Mucosa of descending colon (tissue), 3 donors: ENCODE results near the gene CSTF2T. TPM values are rescaled to one million over a fixed set of nuclear protein-coding genes. Genes with fewer than 3 reads are reported as not detected.

Source experiments
- ATAC-seq: fragments of 200-7000 bp; cut with Tn5 transposase; one replicate; pipeline ENCODE4 v1.9.1; 2020; ENCODE audit warnings: mild to moderate bottlenecking, moderate library complexity
- DNase-seq, 3 donors: peaks; one replicate each; pipeline ENCODE4 v3.0.0-alpha.2; 2020
- H3K36me3 ChIP-seq: fragments of 200-600 bp; one replicate; pipeline ENCODE4 v1.8.0; 2021; ENCODE audit warnings: low read depth, mild to moderate bottlenecking
- H3K4me1 ChIP-seq: fragments of 200-600 bp; one replicate; pipeline ENCODE4 v1.8.0; 2021; ENCODE audit warnings: low read depth, mild to moderate bottlenecking
- H3K4me3 ChIP-seq: fragments of 200-600 bp; one replicate; pipeline ENCODE4 v1.8.0; 2021; ENCODE audit warnings: mild to moderate bottlenecking
- H3K9me3 ChIP-seq: fragments of 200-600 bp; one replicate; pipeline ENCODE4 v1.8.0; 2021; ENCODE audit warnings: mild to moderate bottlenecking
- CTCF ChIP-seq: fragments of 200-600 bp; IDR thresholded peaks from one replicate; pipeline ENCODE4 v1.8.0; 2022; ENCODE audit warnings: antibody characterized with exemption, mild to moderate bottlenecking
- intact Hi-C, 2 donors: fragments of 100-400 bp; cut with DNase I in 1 of 2; cut with micrococcal nuclease in 1 of 2; formaldehyde crosslinking; loops; one replicate each; pipeline versions ENCODE4 v1.11.0 to v1.11.1; 2022; cut with DNase I, micrococcal nuclease
- total RNA-seq, 3 donors: library from RNA; stranded (reverse); fragmentation: NEBNext Ultra II Directional in 2 of 3; extraction: Animal tissue kit (Norgen Biotek cat#: 25700) in 2 of 3; gene quantifications; one replicate each; pipeline versions ENCODE4 v1.2.1 to v1.2.4, GENCODE V29; 2021 to 2023
- donor health status: DM: no; HTN: no; CAD: no; lungs with moderate emphysema.
- donor health status: DM: no; HTN: no; CAD: no.
- donor health status: DM: no; HTN: yes; CAD: no.

The CSTF2T gene
- total RNA-seq, 3 donors from 2014 or later, result 13.5 to 21.7 (median 18.9) TPM

- Histone ChIP-seq H3K36me3 (no peaks in the 10 kb centered on the region), H3K4me3 (no peak overlapping the region), H3K4me1 (no peaks in the 10 kb centered on the region), H3K9me3 (no peaks in the 10 kb centered on the region)
- intact Hi-C loops, result no loop called here
- ATAC-seq (no peak), DNase-seq (no peak)
- no peak for TF ChIP-seq CTCF
Measured at GRCh38 chr10:51656503-51656902, 42.9 kb downstream of the CSTF2T start.

- intact Hi-C loops, result no loop called here
- Histone ChIP-seq H3K9me3 (no peaks in the 10 kb centered on the region), H3K4me3 (no peak overlapping the region), H3K4me1 (no peaks in the 10 kb centered on the region), H3K36me3 (no peaks in the 10 kb centered on the region)
- DNase-seq, result no peak
- no peak for TF ChIP-seq CTCF
- no peak for ATAC-seq
Measured at GRCh38 chr10:51654918-51655317, 44.5 kb downstream of the CSTF2T start.

GRCh38 chr10:51653025-51653424 is 46.4 kb downstream of the CSTF2T start:
- DNase-seq (no peak), ATAC-seq (no peak)
- H3K9me3 ChIP-seq, result no peaks in the 10 kb centered on the region
- H3K36me3 ChIP-seq, result no peaks in the 10 kb centered on the region
- intact Hi-C loops, result no loop called here
- TF ChIP-seq CTCF, result no peak
- H3K4me3 ChIP-seq, result no peak overlapping the region
- H3K4me1 ChIP-seq, result no peaks in the 10 kb centered on the region

- no peak for ATAC-seq
- H3K36me3 ChIP-seq, result no peaks in the 10 kb centered on the region
Measured at GRCh38 chr10:51651063-51651462, 48.3 kb downstream of the CSTF2T start.

GRCh38 chr10:51649064-51649463 is 50.3 kb downstream of the CSTF2T start:
- H3K36me3 ChIP-seq, result no peaks in the 10 kb centered on the region
- intact Hi-C loops, result no loop called here
- no peak for ATAC-seq

More at GRCh38 chr10:51651063-51651462, 48.3 kb downstream of the CSTF2T start:
- no peak for TF ChIP-seq CTCF
- intact Hi-C loops, result no loop called here
- Histone ChIP-seq H3K4me3 (no peak overlapping the region), H3K4me1 (no peaks in the 10 kb centered on the region), H3K9me3 (no peaks in the 10 kb centered on the region)
- DNase-seq, result no peak

More at GRCh38 chr10:51649064-51649463, 50.3 kb downstream of the CSTF2T start:
- Histone ChIP-seq H3K4me1 (no peaks in the 10 kb centered on the region), H3K9me3 (no peaks in the 10 kb centered on the region), H3K4me3 (no peak overlapping the region)
- TF ChIP-seq CTCF, result no peak
- DNase-seq, result no peak
